Spleen (tissue), 11 donors: ENCODE measurements around the gene SKIC8. TPM values are rescaled to one million over a fixed set of nuclear protein-coding genes. Genes with fewer than 3 reads are reported as not detected.

Experiments used
- DNase-seq: peaks from one replicate; pipeline ENCODE4 v3.0.0-alpha.2; 2020
- H3K27ac ChIP-seq, 8 donors: fragments of 200-600 bp; sonication (generic) in 7 of 8; 1 replicate in 4 of 8; 2 replicates in 4 of 8; pipeline versions ENCODE4 v1.5.0 to v1.8.0; 2016 to 2021; ENCODE audit warnings: inconsistent platforms in 4 of 8, mild to moderate bottlenecking in 4 of 8, moderate library complexity in 1 of 8
- H3K27me3 ChIP-seq, 7 donors: fragments of 200-600 bp; sonication (generic) in 6 of 7; replicated peaks in 1 of 7; 1 replicate in 4 of 7; 2 replicates in 3 of 7; pipeline versions ENCODE4 v1.5.0 to v1.8.0; 2016 to 2021; ENCODE audit warnings: inconsistent platforms in 3 of 7, mild to moderate bottlenecking in 1 of 7
- H3K36me3 ChIP-seq, 6 donors: fragments of 200-600 bp; sonication (generic) in 5 of 6; 1 replicate in 4 of 6; 2 replicates in 2 of 6; pipeline versions ENCODE4 v1.5.0 to v1.8.0; 2016 to 2021; ENCODE audit warnings: inconsistent platforms in 2 of 6
- H3K4me1 ChIP-seq, 6 donors: fragments of 200-600 bp; sonication (generic) in 5 of 6; 1 replicate in 3 of 6; 2 replicates in 3 of 6; pipeline versions ENCODE4 v1.5.0 to v1.8.0; 2016 to 2021; ENCODE audit warnings: inconsistent platforms in 3 of 6
- H3K4me3 ChIP-seq, 8 donors: fragments of 200-600 bp; sonication (generic) in 7 of 8; 1 replicate in 4 of 8; 2 replicates in 4 of 8; pipeline versions ENCODE4 v1.5.0 to v1.8.0; 2016 to 2021; ENCODE audit warnings: inconsistent platforms in 4 of 8, mild to moderate bottlenecking in 4 of 8, moderate library complexity in 2 of 8
- H3K9me3 ChIP-seq, 8 donors: fragments of 200-600 bp; sonication (generic) in 7 of 8; 1 replicate in 4 of 8; 2 replicates in 4 of 8; pipeline versions ENCODE4 v1.5.0 to v1.8.0; 2016 to 2021; ENCODE audit warnings: inconsistent platforms in 4 of 8
- POLR2A ChIP-seq, 3 donors: fragments of 450-650 bp; IDR thresholded peaks; one replicate each; pipeline ENCODE4 v1.5.1; 2017; ENCODE audit warnings: antibody characterized with exemption in 3 of 3, mild to moderate bottlenecking in 1 of 3
- POLR2AphosphoS5 ChIP-seq, 3 donors: sonication (generic); formaldehyde crosslinking; IDR thresholded peaks; one replicate each; pipeline ENCODE4 v1.5.1; 2017; ENCODE audit warnings: antibody characterized with exemption in 3 of 3
- WGBS, 5 donors: extraction: QIAGEN DNeasy Blood & Tissue Kit in 3 of 5; methylation state at CpG; one replicate each; pipeline versions ENCODE4 v1.1.5 to v1.1.7; 2013 to 2018; 5-methylcytosine and 5-hydroxymethylcytosine counted together
- intact Hi-C: fragments of 100-400 bp; cut with DNase I; formaldehyde crosslinking; loops from one replicate; pipeline ENCODE4 v1.15.0; 2023; ENCODE audit warnings: low total_unique reads
- polyA plus RNA-seq, 3 donors: library from polyadenylated mRNA; stranded (reverse); fragments of 200-250 nt; gene quantifications; one replicate each; pipeline ENCODE4 v1.2.1, GENCODE V29; 2013
- total RNA-seq, 7 donors: library from RNA; depleted of rRNA in 3 of 7; stranded (reverse); fragments of >200 nt in 3 of 7; fragmentation: NEBNext Ultra II Directional in 4 of 7; extraction: Animal tissue kit (Norgen Biotek cat#: 25700) in 4 of 7; gene quantifications; one replicate each; pipeline versions ENCODE4 v1.1.0 to v1.2.1, GENCODE V29; 2016 to 2021
- TF ChIP-seq, protein P1 (sequence below), 11 experiments: fragments of 200-600 bp in 7 of 11; fragments of 450-650 bp in 4 of 11; sonication (generic) in 4 of 11; IDR thresholded peaks in 8 of 11; conservative IDR thresholded peaks in 3 of 11; 1 replicate in 7 of 11; 2 replicates in 4 of 11; pipeline versions ENCODE4 v1.4.0 to v1.8.0; 2016 to 2021; ENCODE audit warnings: antibody characterized with exemption in 11 of 11, inconsistent platforms in 4 of 11, mild to moderate bottlenecking in 1 of 11
- donor health status: healthy with polysubstance abuse.
- donor health status: DM: no; HTN: no; CAD: no; lungs with moderate emphysema.
- donor health status: DM: no; HTN: no; CAD: no.
- donor health status: Bipolar disorder and iron deficiency.
- donor health status: healthy.
- donor health status: DM: no; HTN: no; CAD: no.
- donor health status: DM: yes; HTN: yes; CAD: no.

The SKIC8 gene
- total and polyA plus RNA-seq, 10 donors = 33.3 to 60.6 (median 41.7) TPM

DNA sequence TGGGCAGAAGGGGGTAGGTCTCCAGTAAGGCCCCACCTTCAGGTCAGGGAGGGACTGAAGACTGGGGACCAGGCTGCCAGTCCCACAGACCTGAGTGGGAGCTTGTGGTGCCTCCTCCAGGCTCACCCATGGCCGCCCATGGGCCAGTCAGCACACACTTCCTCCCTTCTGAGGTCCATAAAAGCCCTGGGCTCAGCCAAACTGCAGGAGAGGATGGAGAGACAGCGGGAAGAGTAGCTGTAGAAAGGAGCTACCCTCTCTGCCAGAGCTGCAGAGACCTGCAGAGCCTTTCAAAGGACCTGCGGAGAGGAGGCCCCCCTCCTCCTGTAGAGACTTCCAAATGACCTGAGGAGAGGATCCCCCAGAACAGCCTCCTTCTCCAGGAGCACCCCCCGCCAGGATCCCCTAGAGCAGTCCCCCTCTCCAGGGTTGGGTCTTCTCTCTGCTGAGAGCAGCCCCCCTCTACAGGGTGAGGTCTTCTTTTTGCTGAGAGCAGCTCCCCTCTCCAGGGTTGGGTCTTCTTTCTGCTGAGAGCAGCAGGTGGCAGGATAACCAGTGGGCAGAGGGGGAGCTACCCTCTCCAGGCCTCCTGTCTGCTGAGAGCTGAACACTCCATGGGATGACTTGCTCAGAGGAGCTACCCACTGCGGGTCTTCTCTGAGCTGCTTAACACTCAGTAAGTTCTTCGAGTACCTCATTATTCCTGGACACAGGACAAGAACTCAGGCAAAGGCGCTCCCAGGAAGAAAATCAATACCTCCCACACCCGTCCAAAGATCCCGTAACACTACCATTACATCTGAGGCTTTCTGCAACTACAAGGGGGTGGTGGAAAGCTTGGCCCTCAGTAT is 5.0 kb upstream of the SKIC8 start:
- DNase-seq = no peak
- WGBS, 5 donors = 88 to 92% (median 91%) methylated on average over 9 of the region's 9 CpGs

DNA sequence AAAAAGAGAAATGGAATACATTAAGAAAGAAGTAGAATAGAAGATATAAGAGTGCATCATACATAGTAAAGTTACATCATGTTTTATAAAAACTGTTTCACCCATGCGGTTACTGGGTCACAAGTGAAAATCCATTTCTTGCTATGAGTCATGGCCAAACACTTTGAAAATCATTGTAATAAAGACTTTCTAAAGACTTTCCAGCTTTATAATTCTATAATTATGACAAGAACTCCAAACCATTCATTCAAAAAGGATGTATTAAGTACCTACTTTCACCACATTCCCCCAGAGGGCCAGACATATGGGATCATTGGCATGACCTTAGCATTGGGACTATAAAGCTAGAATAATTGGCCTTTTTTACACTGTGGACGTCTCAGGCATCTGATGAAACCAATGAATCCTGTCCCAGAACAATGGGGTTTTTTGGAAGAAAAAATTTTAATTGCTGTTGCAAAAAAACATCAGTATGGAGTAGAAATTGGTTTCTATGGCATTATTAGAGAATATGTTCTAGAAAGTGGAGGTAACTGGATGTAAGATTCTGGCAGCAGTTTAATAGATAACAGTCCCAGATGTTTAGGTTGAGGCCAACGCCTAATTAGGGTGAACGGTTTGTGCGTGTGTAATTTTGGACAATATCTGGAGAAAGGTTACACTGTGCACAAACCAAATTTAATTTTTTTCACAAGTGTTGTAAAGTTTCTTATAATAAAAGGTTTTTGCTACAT is 3.3 kb upstream of the SKIC8 start:
- Histone ChIP-seq H3K4me1 (peaks cover 7 to 35% (median 20%) of the 10 kb centered on the region in 6 donors), H3K27ac (no peak overlapping the region), H3K9me3 (no peaks in the 10 kb centered on the region), H3K27me3 (peaks cover 0 to 10% (median 0%) of the 10 kb centered on the region in 7 donors), H3K4me3 (no peak overlapping the region), H3K36me3 (no peaks in the 10 kb centered on the region)
- WGBS, 5 donors = 70 to 86% (median 75%) methylated on average over 5 of the region's 5 CpGs
- TF ChIP-seq POLR2AphosphoS5 (IDR thresholded peaks at IDR 0.05) = no peak
- TF ChIP-seq, protein P1, sequence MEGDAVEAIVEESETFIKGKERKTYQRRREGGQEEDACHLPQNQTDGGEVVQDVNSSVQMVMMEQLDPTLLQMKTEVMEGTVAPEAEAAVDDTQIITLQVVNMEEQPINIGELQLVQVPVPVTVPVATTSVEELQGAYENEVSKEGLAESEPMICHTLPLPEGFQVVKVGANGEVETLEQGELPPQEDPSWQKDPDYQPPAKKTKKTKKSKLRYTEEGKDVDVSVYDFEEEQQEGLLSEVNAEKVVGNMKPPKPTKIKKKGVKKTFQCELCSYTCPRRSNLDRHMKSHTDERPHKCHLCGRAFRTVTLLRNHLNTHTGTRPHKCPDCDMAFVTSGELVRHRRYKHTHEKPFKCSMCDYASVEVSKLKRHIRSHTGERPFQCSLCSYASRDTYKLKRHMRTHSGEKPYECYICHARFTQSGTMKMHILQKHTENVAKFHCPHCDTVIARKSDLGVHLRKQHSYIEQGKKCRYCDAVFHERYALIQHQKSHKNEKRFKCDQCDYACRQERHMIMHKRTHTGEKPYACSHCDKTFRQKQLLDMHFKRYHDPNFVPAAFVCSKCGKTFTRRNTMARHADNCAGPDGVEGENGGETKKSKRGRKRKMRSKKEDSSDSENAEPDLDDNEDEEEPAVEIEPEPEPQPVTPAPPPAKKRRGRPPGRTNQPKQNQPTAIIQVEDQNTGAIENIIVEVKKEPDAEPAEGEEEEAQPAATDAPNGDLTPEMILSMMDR (IDR thresholded peaks at IDR 0.05 in 8 of 11, conservative IDR thresholded peaks at IDR 0.05 in 3 of 11) = no peak
- no peak for TF ChIP-seq POLR2A (IDR thresholded peaks at IDR 0.05)
- DNase-seq = no peak
- intact Hi-C loops = no loop called here

More for the DNA sequence above, 5.0 kb upstream of the SKIC8 start:
- no peak overlapping the region for H3K27ac ChIP-seq
- H3K4me1 ChIP-seq = peaks cover 0 to 28% (median 10%) of the 10 kb centered on the region in 6 donors
- intact Hi-C loops = no loop called here
- H3K4me3 ChIP-seq = no peak overlapping the region
- TF ChIP-seq POLR2A (IDR thresholded peaks at IDR 0.05) = no peak
- no peak for TF ChIP-seq POLR2AphosphoS5 (IDR thresholded peaks at IDR 0.05)
- TF ChIP-seq, protein P1 (IDR thresholded peaks at IDR 0.05 in 8 of 11, conservative IDR thresholded peaks at IDR 0.05 in 3 of 11) = no peak
- no peaks in the 10 kb centered on the region for H3K9me3 ChIP-seq
- no peaks in the 10 kb centered on the region for H3K36me3 ChIP-seq
- H3K27me3 ChIP-seq = peaks cover 0 to 25% (median 5%) of the 10 kb centered on the region in 7 donors

- Histone ChIP-seq H3K27me3 (peaks cover 0 to 10% (median 0%) of the 10 kb centered on the region in 7 donors), H3K9me3 (no peaks in the 10 kb centered on the region), H3K36me3 (no peaks in the 10 kb centered on the region), H3K4me3 (no peak overlapping the region), H3K4me1 (peaks cover 7 to 44% (median 28%) of the 10 kb centered on the region in 6 donors), H3K27ac (no peak overlapping the region)
- TF ChIP-seq, protein P1 (IDR thresholded peaks at IDR 0.05 in 8 of 11, conservative IDR thresholded peaks at IDR 0.05 in 3 of 11) = no peak
- TF ChIP-seq POLR2A (IDR thresholded peaks at IDR 0.05) (no peak), POLR2AphosphoS5 (IDR thresholded peaks at IDR 0.05) (no peak)
- intact Hi-C loops = no loop called here
- 30 to 44% (median 31%) methylated on average over 3 of the region's 3 CpGs for WGBS, 5 donors
- DNase-seq = no peak
Measured at GRCh38 chr15:78301828-78302227, 2.4 kb upstream of the SKIC8 start.

DNA sequence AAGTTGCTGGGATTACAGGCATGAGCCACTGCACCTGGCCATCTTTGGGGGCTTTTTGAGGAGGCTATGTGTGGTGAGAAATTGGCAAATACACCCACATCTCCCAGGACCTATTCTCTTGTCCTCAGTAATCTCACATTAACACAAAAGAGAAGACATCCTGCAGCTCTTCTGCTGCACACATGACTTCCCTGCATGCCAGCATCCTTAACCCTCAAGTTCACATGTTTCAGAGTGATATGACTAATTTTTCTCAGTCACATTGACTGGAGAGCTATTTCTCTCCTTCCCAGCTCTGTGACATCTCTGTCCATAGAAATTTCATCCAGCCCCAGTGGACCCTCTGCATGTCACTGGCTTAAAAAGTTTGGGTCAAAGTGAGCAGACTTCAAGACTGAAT is 1.9 kb upstream of the SKIC8 start:
- DNase-seq = no peak
- H3K9me3 ChIP-seq = no peaks in the 10 kb centered on the region
- H3K27ac ChIP-seq = no peak overlapping the region
- H3K36me3 ChIP-seq = no peaks in the 10 kb centered on the region
- TF ChIP-seq POLR2AphosphoS5 (IDR thresholded peaks at IDR 0.05) (no peak), POLR2A (IDR thresholded peaks at IDR 0.05) (no peak)
- TF ChIP-seq, protein P1 (IDR thresholded peaks at IDR 0.05 in 8 of 11, conservative IDR thresholded peaks at IDR 0.05 in 3 of 11) = no peak
- intact Hi-C loops = no loop called here
- peaks cover 7 to 48% (median 28%) of the 10 kb centered on the region in 6 donors for H3K4me1 ChIP-seq
- H3K27me3 ChIP-seq = peaks cover 0 to 10% (median 0%) of the 10 kb centered on the region in 7 donors
- no peak overlapping the region for H3K4me3 ChIP-seq
